Activated naive CD4-positive, alpha-beta T cell treated with anti-CD3 and anti-CD28 coated beads for 36 hours (primary cell): ENCODE measurements around the gene DRD4. TPM values are rescaled to one million over a fixed set of nuclear protein-coding genes. Genes with fewer than 3 reads are reported as not detected.
"Not testable (repeated sequence)": the region's sequence is repeated elsewhere in the genome, so short reads cannot be mapped to it uniquely, and the experiment has no call there.

Source experiments
- CTCF ChIA-PET: fragments of 350-600 bp; sonication (Branson Sonifier 250); formaldehyde crosslinking; loops from one replicate; lab custom pipeline; 2021; ENCODE audit warnings: antibody characterized with exemption; lab: Charles Lee
- DNase-seq: peaks from one replicate; pipeline ENCODE4 v3.0.0-alpha.2; 2020
- H3K27ac Mint-ChIP-seq: one replicate; pipeline ENCODE4 v1.8.0; 2021; ENCODE audit warnings: mild to moderate bottlenecking, mixed read lengths
- H3K27me3 Mint-ChIP-seq: one replicate; pipeline ENCODE4 v1.8.0; 2021; ENCODE audit warnings: low read depth, mixed read lengths
- H3K36me3 Mint-ChIP-seq: one replicate; pipeline ENCODE4 v1.8.0; 2021; ENCODE audit warnings: low read depth, mixed read lengths
- H3K4me1 Mint-ChIP-seq: one replicate; pipeline ENCODE4 v1.8.0; 2021; ENCODE audit warnings: low read depth, mixed read lengths
- H3K4me3 Mint-ChIP-seq: one replicate; pipeline ENCODE4 v1.8.0; 2021; ENCODE audit warnings: mild to moderate bottlenecking, moderate library complexity, mixed read lengths
- H3K9me3 Mint-ChIP-seq: one replicate; pipeline ENCODE4 v1.8.0; 2021; ENCODE audit warnings: mixed read lengths
- intact Hi-C: fragments of 100-400 bp; cut with micrococcal nuclease; formaldehyde crosslinking; loops from one replicate; pipeline ENCODE4 v1.15.1; 2023
- total RNA-seq, 2 experiments: library from RNA; stranded (reverse); gene quantifications; one replicate each; pipeline ENCODE4 v1.2.3, GENCODE V29; 2021

DRD4 gene
- total RNA-seq, 2 experiments from 2014 or later = 1.0 to 1.2 TPM

GRCh38 chr11:643849-644738, 7.0 kb downstream of the DRD4 start:
- peaks cover 6% of the 10 kb centered on the region for H3K36me3 Mint-ChIP-seq
- no peak for DNase-seq
- H3K27me3 Mint-ChIP-seq = peaks cover 3% of the 10 kb centered on the region
- H3K27ac Mint-ChIP-seq = no peak overlapping the region
- H3K4me1 Mint-ChIP-seq = peaks cover 3% of the 10 kb centered on the region
- intact Hi-C loops = no loop called here
- no peaks in the 10 kb centered on the region for H3K9me3 Mint-ChIP-seq
- CTCF ChIA-PET = no interaction called here
- no peak overlapping the region for H3K4me3 Mint-ChIP-seq

DNA sequence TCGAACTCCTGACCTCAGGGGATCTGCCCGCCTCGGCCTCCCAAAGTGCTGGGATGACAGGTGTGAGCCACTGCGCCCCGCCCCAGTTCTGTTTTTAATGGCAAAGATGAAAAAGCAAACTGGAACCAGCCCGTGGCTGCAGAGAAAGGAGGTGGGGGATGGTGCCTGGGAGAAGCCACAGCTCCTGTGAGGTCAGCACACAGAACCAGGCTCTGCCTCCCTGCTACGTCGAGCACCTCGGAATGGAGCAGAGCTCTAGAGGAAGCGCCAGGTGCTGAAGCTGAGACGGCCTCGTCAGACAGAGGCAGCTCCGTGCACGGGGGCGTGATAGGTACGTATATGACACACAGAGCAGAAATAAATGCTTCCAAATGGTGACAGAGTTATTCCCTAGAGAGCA, 8.5 kb downstream of the DRD4 start:
- Mint-ChIP-seq H3K36me3 (peaks cover 6% of the 10 kb centered on the region), H3K4me3 (no peak overlapping the region), H3K27ac (no peak overlapping the region), H3K9me3 (no peaks in the 10 kb centered on the region), H3K4me1 (no peaks in the 10 kb centered on the region), H3K27me3 (no peaks in the 10 kb centered on the region)
- intact Hi-C loops = no loop called here
- no peak for DNase-seq
- CTCF ChIA-PET = interaction anchor here (0.5 to 0.9 kb wide), 2 partner anchors 55 to 375 kb away, joined by 3 to 4 read pairs; no protein-coding TSS in a partner anchor

DNA sequence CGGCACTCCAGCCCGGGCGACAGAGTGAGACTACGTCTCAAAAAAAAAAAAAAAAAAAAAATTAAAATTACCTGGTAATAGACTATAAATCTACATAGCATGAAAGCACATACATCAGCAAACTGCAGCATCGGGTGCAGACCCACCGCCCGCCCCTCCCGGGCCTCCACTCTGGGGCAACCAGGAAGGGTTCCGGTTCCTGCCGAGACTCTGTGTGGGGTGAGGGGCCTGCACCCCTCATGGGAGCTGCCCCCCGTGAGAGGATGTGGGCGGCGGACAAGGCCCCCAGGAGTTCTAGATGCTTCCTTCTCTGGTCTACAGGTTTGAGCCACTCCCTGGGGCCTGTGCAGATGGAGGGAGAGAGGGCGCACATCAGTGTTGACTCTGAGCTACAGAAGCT, 9.1 kb downstream of the DRD4 start:
- Mint-ChIP-seq H3K4me3 (no peak overlapping the region), H3K4me1 (no peaks in the 10 kb centered on the region), H3K9me3 (no peaks in the 10 kb centered on the region), H3K27me3 (no peaks in the 10 kb centered on the region), H3K36me3 (peaks cover 8% of the 10 kb centered on the region), H3K27ac (no peak overlapping the region)
- DNase-seq = no peak
- intact Hi-C loops = no loop called here
- CTCF ChIA-PET = interaction anchor here (0.5 to 0.9 kb wide), 3 partner anchors 10 to 376 kb away, joined by 3 to 4 read pairs (median 3); no protein-coding TSS in a partner anchor

DNA sequence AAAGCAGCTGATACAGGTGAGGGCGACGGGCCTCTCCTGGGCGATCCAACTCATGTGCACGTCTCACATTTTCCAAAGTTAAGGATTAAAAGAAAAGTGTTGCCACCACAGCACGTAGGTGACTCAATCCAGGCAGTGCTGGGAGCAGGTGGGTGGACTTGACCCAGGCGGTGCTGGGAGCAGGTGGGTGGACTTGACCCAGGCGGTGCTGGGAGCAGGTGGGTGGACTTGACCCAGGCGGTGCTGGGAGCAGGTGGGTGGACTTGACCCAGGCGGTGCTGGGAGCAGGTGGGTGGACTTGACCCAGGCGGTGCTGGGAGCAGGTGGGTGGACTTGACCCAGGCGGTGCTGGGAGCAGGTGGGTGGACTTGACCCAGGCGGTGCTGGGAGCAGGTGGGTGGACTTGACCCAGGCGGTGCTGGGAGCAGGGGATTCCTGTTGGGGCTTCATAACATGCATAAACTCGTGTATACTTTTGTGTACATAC, 10.6 kb downstream of the DRD4 start:
- intact Hi-C loops, H3K4me3 Mint-ChIP-seq, H3K9me3 Mint-ChIP-seq, H3K4me1 Mint-ChIP-seq, H3K27ac Mint-ChIP-seq, H3K27me3 Mint-ChIP-seq, CTCF ChIA-PET, DNase-seq: not testable (repeated sequence)
- peaks cover 13% of the 10 kb centered on the region for H3K36me3 Mint-ChIP-seq

DNA sequence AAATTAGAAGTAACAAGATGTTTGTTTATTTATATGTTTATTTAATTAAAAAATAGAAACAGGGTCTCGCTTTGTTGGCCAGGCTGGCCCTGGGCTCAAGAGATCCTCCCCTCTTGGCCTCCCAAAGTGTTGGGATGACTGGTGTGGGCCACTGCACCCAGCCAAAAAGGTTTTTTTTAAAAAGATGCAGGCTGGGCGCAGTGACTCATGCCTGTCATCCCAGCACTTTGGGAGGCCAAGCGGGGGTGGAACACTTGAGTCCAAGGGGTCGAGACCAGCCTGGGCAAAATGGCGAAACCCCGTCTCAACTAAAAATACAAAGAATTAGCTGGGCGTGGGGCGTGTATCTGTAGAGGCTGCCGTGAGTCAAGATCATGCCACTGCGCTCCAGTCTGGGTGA, 13.4 kb downstream of the DRD4 start:
- Mint-ChIP-seq H3K9me3 (no peaks in the 10 kb centered on the region), H3K4me1 (no peaks in the 10 kb centered on the region), H3K4me3 (no peak overlapping the region), H3K27me3 (no peaks in the 10 kb centered on the region), H3K27ac (no peak overlapping the region), H3K36me3 (peaks cover 18% of the 10 kb centered on the region)
- intact Hi-C loops = no loop called here
- no peak for DNase-seq
- CTCF ChIA-PET = interaction anchor here (0.7 to 1.7 kb wide), 2 partner anchors 72 to 91 kb away, joined by 3 to 7 read pairs; no protein-coding TSS in a partner anchor

GRCh38 chr11:653136-653535, 16.1 kb downstream of the DRD4 start:
- peaks cover 15% of the 10 kb centered on the region for H3K36me3 Mint-ChIP-seq
- H3K4me1 Mint-ChIP-seq, H3K27me3 Mint-ChIP-seq, H3K27ac Mint-ChIP-seq, H3K9me3 Mint-ChIP-seq, DNase-seq, H3K4me3 Mint-ChIP-seq, intact Hi-C loops: not testable (repeated sequence)
- CTCF ChIA-PET = interaction anchor here (0.6 kb wide), 1 partner anchor 29 kb away, joined by 4 read pairs; no protein-coding TSS in a partner anchor

GRCh38 chr11:653837-654236, 16.8 kb downstream of the DRD4 start:
- CTCF ChIA-PET = no interaction called here
- DNase-seq = no peak
- Mint-ChIP-seq H3K9me3 (no peaks in the 10 kb centered on the region), H3K4me1 (no peaks in the 10 kb centered on the region), H3K4me3 (no peak overlapping the region), H3K27ac (no peak overlapping the region), H3K27me3 (no peaks in the 10 kb centered on the region), H3K36me3 (peaks cover 15% of the 10 kb centered on the region)
- intact Hi-C loops = no loop called here

DNA sequence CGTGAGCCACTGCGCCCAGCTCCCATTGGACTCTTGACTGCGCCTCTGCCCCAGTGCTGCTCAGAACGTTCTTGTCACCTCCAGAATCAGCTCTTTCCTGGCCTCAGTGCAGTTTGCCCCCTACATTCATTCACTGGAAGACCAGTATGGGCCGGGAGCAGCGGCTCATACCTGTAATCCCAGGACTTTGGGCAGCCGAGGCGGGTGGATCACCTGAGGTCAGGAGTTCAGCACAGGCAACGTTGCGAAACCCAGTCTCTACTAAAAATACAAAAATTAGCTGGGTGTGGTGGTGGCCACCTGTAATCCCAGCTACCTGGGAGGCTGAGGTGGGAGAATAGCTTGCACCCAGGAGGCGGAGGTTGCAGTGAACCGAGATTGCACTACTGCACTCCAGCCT, 17.4 kb downstream of the DRD4 start:
- H3K4me3 Mint-ChIP-seq, DNase-seq, H3K9me3 Mint-ChIP-seq, H3K27ac Mint-ChIP-seq, intact Hi-C loops, H3K4me1 Mint-ChIP-seq, H3K27me3 Mint-ChIP-seq: not testable (repeated sequence)
- H3K36me3 Mint-ChIP-seq = peaks cover 13% of the 10 kb centered on the region
- CTCF ChIA-PET = interaction anchor here (0.7 kb wide), 1 partner anchor 75 kb away, joined by 4 read pairs; no protein-coding TSS in a partner anchor

DNA sequence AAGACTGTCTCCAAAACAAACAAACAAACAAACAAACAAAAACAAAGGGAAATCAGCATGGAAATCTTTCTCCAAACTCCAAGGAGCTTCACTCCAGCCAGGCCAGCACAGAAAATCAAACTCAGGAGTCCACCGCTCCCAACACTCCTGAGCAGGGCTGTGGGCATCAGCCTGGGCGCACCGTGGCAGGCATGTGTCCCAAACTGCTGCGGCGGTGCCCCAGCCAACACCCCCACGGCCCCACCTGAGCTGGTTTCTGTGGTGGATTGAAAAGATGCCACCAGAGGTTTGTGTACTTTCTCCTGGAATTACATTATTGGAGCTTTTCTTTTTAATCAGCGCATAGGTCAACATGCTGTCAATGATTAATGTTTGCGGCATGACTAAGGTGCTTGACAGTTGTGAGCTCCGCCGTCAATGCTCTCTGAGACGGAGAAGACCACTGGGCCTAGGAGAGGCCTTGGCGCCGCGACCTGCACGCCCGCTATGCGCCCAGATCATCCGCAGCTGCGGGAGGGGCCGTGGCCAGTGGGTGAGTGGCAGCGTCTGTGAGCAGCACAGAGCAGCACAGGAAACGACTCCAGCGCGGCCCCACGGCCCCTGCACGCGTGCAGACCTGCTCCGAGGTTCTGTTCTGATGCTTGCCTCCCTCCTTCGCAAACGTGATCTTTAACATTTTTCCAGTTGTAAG, 18.1 kb downstream of the DRD4 start:
- Mint-ChIP-seq H3K27ac (no peak overlapping the region), H3K4me1 (no peaks in the 10 kb centered on the region), H3K27me3 (no peaks in the 10 kb centered on the region), H3K9me3 (no peaks in the 10 kb centered on the region), H3K4me3 (no peak overlapping the region), H3K36me3 (peaks cover 13% of the 10 kb centered on the region)
- CTCF ChIA-PET = interaction anchor here (0.6 to 1.3 kb wide), 3 partner anchors 9 to 75 kb away, joined by 3 to 6 read pairs (median 4); no protein-coding TSS in a partner anchor
- DNase-seq = no peak
- intact Hi-C loops = no loop called here

DNA sequence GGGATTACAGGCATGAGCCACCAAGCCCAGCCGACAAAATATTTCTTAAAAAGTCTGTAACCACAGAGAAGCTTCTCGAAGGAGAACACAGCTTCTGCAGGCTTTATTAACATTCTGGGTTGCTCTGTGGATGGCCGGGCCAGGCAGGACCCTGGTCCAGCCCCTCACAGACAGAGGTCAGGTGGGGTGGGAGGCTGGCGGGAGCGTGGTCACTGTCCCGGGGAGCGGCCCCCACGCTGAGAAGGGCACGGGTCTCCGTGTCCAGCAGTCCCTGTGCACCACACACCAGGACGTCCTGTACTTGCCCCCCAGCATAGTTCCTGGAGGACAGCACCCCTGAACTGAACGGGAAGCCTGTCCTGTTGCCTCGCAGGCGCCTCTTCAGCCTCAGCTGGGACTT, 19.4 kb downstream of the DRD4 start:
- DNase-seq = no peak
- CTCF ChIA-PET = interaction anchor here (1.3 kb wide), 1 partner anchor 10 kb away, joined by 3 read pairs; no protein-coding TSS in a partner anchor
- intact Hi-C loops = no loop called here
- no peaks in the 10 kb centered on the region for H3K4me1 Mint-ChIP-seq
- H3K4me3 Mint-ChIP-seq = no peak overlapping the region
- H3K36me3 Mint-ChIP-seq = peaks cover 12% of the 10 kb centered on the region
- H3K27ac Mint-ChIP-seq = no peak overlapping the region
- no peaks in the 10 kb centered on the region for H3K27me3 Mint-ChIP-seq
- H3K9me3 Mint-ChIP-seq = no peaks in the 10 kb centered on the region

DNA sequence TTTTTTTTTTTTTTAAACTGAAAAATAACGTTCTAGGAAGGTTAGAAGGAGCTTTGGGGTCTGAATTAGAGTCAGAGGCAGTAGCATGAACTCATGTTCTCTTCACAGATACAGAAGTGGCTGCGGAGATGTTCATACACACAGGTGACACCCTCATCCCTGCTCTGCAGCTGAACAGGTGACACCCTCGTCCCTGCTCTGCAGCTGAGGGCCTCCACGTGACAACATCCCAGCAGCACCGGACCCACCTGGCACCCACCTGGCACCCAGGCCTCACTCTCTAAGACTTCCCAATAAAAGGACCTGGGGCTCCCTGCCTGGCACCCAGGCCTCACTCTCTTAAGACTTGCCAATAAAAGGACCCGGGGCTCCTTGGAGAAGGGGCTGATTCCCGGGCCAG, 19.8 kb downstream of the DRD4 start:
- Mint-ChIP-seq H3K27ac (no peak overlapping the region), H3K36me3 (peaks cover 12% of the 10 kb centered on the region), H3K9me3 (no peaks in the 10 kb centered on the region), H3K4me1 (no peaks in the 10 kb centered on the region), H3K27me3 (no peaks in the 10 kb centered on the region), H3K4me3 (no peak overlapping the region)
- intact Hi-C loops = no loop called here
- DNase-seq = no peak
- CTCF ChIA-PET = no interaction called here

- no peaks in the 10 kb centered on the region for H3K4me1 Mint-ChIP-seq
- no peaks in the 10 kb centered on the region for H3K9me3 Mint-ChIP-seq
- CTCF ChIA-PET = no interaction called here
Measured at GRCh38 chr11:657691-658126, 20.6 kb downstream of the DRD4 start.

More at GRCh38 chr11:657691-658126, 20.6 kb downstream of the DRD4 start:
- intact Hi-C loops = no loop called here
- DNase-seq = no peak
- H3K27ac Mint-ChIP-seq = no peak overlapping the region
- H3K27me3 Mint-ChIP-seq = no peaks in the 10 kb centered on the region
- H3K4me3 Mint-ChIP-seq = no peak overlapping the region
- H3K36me3 Mint-ChIP-seq = peaks cover 10% of the 10 kb centered on the region
